Measurements from ENCODE around the gene HEPACAM. TPM values are rescaled to one million over a fixed set of nuclear protein-coding genes. Genes with fewer than 3 reads are reported as not detected.

HEPACAM gene
- total RNA-seq, 1 donor from 2014 or later, result 0.21 TPM

Other genes starting within 250 kb of the HEPACAM start
- 2.9 TPM for gene NRGN, start 196.1 kb downstream of the HEPACAM start, total RNA-seq
- not detected for gene VSIG2, start 183.8 kb downstream of the HEPACAM start, total RNA-seq
- gene ESAM, start 173.8 kb downstream of the HEPACAM start, total RNA-seq, result 24.0 TPM
- 21.7 TPM for gene MSANTD2, start 135.6 kb downstream of the HEPACAM start, total RNA-seq
- 10.8 TPM for gene ROBO3, start 70.6 kb downstream of the HEPACAM start, total RNA-seq
- 23.3 TPM for gene ROBO4, start 38.2 kb downstream of the HEPACAM start, total RNA-seq
- gene HEPN1, start 16.8 kb downstream of the HEPACAM start, total RNA-seq, result not detected
- 7.4 TPM for gene CCDC15, start 18.2 kb upstream of the HEPACAM start, total RNA-seq
- 3.9 TPM for gene SLC37A2, start 127.3 kb upstream of the HEPACAM start, total RNA-seq
- 26.6 TPM for gene TMEM218, start 175.6 kb upstream of the HEPACAM start, total RNA-seq
- gene PKNOX2, start 228.7 kb upstream of the HEPACAM start, total RNA-seq, result 12.3 TPM

Measured in tongue (tissue), 1 donor.